DND-41 (cell line): ENCODE data around the gene CAPRIN1.

Source experiments
- CTCF ChIP-seq: IDR thresholded peaks from 2 replicates; pipeline ENCODE4 v1.5.1; 2012; ENCODE audit warnings: borderline replicate concordance, low read length, moderate library complexity, mild to moderate bottlenecking; ENCODE audit not compliant: poor library complexity, severe bottlenecking; ENCODE audit errors: extremely low read depth
- EZH2 ChIP-seq: IDR thresholded peaks from 3 replicates; pipeline ENCODE4 v1.6.1; 2012; ENCODE audit warnings: borderline replicate concordance, low read depth, mild to moderate bottlenecking, moderate library complexity, low read length, inconsistent platforms; ENCODE audit not compliant: severe bottlenecking

- TF ChIP-seq CTCF (no peak), EZH2 (no peak)
Observed at GRCh38 chr11:34128824-34129223, 77.3 kb downstream of the CAPRIN1 start.
